Duodenal mucosa (tissue), 2 donors: Measurements from ENCODE around the gene ANKRD24.
"Not testable (repeated sequence)": the region's sequence is repeated elsewhere in the genome, so short reads cannot be mapped to it uniquely, and the experiment has no call there.

Source experiments
- H3K27ac ChIP-seq: one replicate; pipeline ENCODE4 v1.7.0; 2013; ENCODE audit warnings: low read depth, low read length
- H3K27me3 ChIP-seq, 2 donors: one replicate each; pipeline ENCODE4 v1.7.0; 2013; ENCODE audit warnings: low read length in 2 of 2, control low read depth in 1 of 2; ENCODE audit not compliant: insufficient read depth in 2 of 2, control insufficient read depth in 1 of 2
- H3K36me3 ChIP-seq, 2 donors: one replicate each; pipeline ENCODE4 v1.7.0; 2013; ENCODE audit warnings: low read length in 2 of 2, control low read depth in 1 of 2; ENCODE audit not compliant: insufficient read depth in 2 of 2, control insufficient read depth in 1 of 2
- H3K4me1 ChIP-seq, 2 donors: one replicate each; pipeline ENCODE4 v1.7.0; 2013; ENCODE audit warnings: low read length in 2 of 2, control low read depth in 1 of 2; ENCODE audit not compliant: insufficient read depth in 2 of 2, control insufficient read depth in 1 of 2
- H3K4me3 ChIP-seq, 2 donors: one replicate each; pipeline ENCODE4 v1.7.0; 2013; ENCODE audit warnings: low read length in 2 of 2, low read depth in 1 of 2
- H3K9ac ChIP-seq, 2 donors: one replicate each; pipeline ENCODE4 v1.7.0; 2013; ENCODE audit warnings: low read length in 2 of 2, low read depth in 1 of 2
- H3K9me3 ChIP-seq, 2 donors: one replicate each; pipeline ENCODE4 v1.7.0; 2013; ENCODE audit warnings: low read length in 2 of 2, control low read depth in 1 of 2; ENCODE audit not compliant: control insufficient read depth in 1 of 2

The ANKRD24 gene

GRCh38 chr19:4182084-4182810 lies at the start of gene ANKRD24, which contains the start of gene SIRT6:
ANKRD24 (plus strand) TSS chr19:4182689; CDS start chr19:4186426, 3,737 bp downstream.
SIRT6 (minus strand) TSS chr19:4182563; CDS start chr19:4182539, 24 bp downstream.
- H3K27ac ChIP-seq: peak within 1 kb of the TSS; percentile 53
- peak within 1 kb of the TSS; percentile 86 to 89 for H3K9ac ChIP-seq
- H3K4me1 ChIP-seq: peaks cover 12 to 26% of the 10 kb centered on the region in 2 donors
- peak within 1 kb of the TSS; percentile 90 to 97 for H3K4me3 ChIP-seq
- H3K27me3 ChIP-seq: no peaks in the 10 kb centered on the region
- no peaks in the 10 kb centered on the region for H3K9me3 ChIP-seq
- peaks cover 0 to 14% of the 10 kb centered on the region in 2 donors for H3K36me3 ChIP-seq

GRCh38 chr19:4134351-4134750 lies 48.1 kb upstream of the ANKRD24 start:
- no peaks in the 10 kb centered on the region for H3K27me3 ChIP-seq
- H3K9ac ChIP-seq: no peak overlapping the region
- no peaks in the 10 kb centered on the region for H3K9me3 ChIP-seq
- peaks cover 3 to 13% of the 10 kb centered on the region in 2 donors for H3K4me1 ChIP-seq
- H3K27ac ChIP-seq: no peak overlapping the region
- H3K4me3 ChIP-seq: no peak overlapping the region
- no peaks in the 10 kb centered on the region for H3K36me3 ChIP-seq

GRCh38 chr19:4135386-4135785 lies 47.1 kb upstream of the ANKRD24 start:
- H3K36me3 ChIP-seq, H3K4me3 ChIP-seq, H3K9me3 ChIP-seq, H3K27me3 ChIP-seq, H3K9ac ChIP-seq, H3K27ac ChIP-seq: not testable (repeated sequence)
- peaks cover 3 to 21% of the 10 kb centered on the region in 2 donors for H3K4me1 ChIP-seq

- Histone ChIP-seq H3K36me3 (no peaks in the 10 kb centered on the region), H3K27ac (peak overlapping the region; percentile 10), H3K9ac (no peak overlapping the region), H3K27me3 (no peaks in the 10 kb centered on the region), H3K4me3 (no peak overlapping the region), H3K4me1 (peaks cover 3 to 18% of the 10 kb centered on the region in 2 donors), H3K9me3 (no peaks in the 10 kb centered on the region)
Measured at GRCh38 chr19:4136680-4137088, 45.8 kb upstream of the ANKRD24 start.

- H3K9me3 ChIP-seq: no peaks in the 10 kb centered on the region
- peaks cover 6 to 18% of the 10 kb centered on the region in 2 donors for H3K4me1 ChIP-seq
- no peak overlapping the region for H3K27ac ChIP-seq
- H3K27me3 ChIP-seq: no peaks in the 10 kb centered on the region
- H3K4me3 ChIP-seq: no peak overlapping the region
- no peaks in the 10 kb centered on the region for H3K36me3 ChIP-seq
- H3K9ac ChIP-seq: no peak overlapping the region
Measured at GRCh38 chr19:4138445-4138844, 44.0 kb upstream of the ANKRD24 start.

DNA sequence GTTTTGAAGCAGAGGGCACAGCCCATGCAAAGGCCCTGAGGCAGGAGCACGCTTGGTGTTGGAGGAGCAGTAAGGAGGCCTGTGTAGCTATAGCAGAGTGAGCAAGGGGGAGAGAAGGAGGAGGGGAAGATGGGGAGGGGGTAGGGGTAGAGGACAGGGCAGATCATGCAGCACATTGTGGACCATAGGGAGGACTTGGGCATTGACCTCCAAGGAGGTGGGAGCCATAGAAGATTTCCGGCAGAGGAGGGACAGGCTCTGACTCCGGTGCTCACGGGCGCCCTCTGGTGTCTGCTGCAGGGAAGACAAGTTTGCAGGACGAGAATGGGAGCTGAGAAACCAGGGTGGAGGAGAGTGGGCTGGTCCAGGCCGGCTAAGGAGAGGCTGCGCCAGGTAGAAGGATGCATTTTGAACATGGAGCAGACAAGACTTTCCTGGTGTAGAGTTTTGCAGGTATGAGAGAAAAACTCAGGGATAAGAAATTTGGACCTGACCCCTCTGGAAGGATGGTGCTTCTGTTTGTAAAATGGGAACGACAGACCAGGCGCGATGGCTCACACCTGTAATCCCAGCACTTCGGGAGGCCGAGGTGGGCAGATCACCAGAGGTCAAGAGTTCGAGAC lies 42.8 kb upstream of the ANKRD24 start:
- Histone ChIP-seq H3K27me3 (no peaks in the 10 kb centered on the region), H3K9ac (peak overlapping the region in 1 of 2 donors; percentile 18), H3K4me3 (no peak overlapping the region), H3K36me3 (no peaks in the 10 kb centered on the region), H3K4me1 (peaks cover 11 to 18% of the 10 kb centered on the region in 2 donors), H3K27ac (no peak overlapping the region), H3K9me3 (no peaks in the 10 kb centered on the region)

- Histone ChIP-seq H3K9me3 (no peaks in the 10 kb centered on the region), H3K4me1 (peaks cover 11 to 18% of the 10 kb centered on the region in 2 donors), H3K4me3 (no peak overlapping the region), H3K36me3 (no peaks in the 10 kb centered on the region), H3K9ac (no peak overlapping the region), H3K27ac (no peak overlapping the region), H3K27me3 (no peaks in the 10 kb centered on the region)
Measured at GRCh38 chr19:4140237-4140711, 42.2 kb upstream of the ANKRD24 start.

- not testable (repeated sequence) for H3K9me3 ChIP-seq, H3K27ac ChIP-seq, H3K27me3 ChIP-seq, H3K9ac ChIP-seq, H3K36me3 ChIP-seq, H3K4me3 ChIP-seq
- peaks cover 12 to 13% of the 10 kb centered on the region in 2 donors for H3K4me1 ChIP-seq
Measured at GRCh38 chr19:4142916-4143315, 39.6 kb upstream of the ANKRD24 start.

DNA sequence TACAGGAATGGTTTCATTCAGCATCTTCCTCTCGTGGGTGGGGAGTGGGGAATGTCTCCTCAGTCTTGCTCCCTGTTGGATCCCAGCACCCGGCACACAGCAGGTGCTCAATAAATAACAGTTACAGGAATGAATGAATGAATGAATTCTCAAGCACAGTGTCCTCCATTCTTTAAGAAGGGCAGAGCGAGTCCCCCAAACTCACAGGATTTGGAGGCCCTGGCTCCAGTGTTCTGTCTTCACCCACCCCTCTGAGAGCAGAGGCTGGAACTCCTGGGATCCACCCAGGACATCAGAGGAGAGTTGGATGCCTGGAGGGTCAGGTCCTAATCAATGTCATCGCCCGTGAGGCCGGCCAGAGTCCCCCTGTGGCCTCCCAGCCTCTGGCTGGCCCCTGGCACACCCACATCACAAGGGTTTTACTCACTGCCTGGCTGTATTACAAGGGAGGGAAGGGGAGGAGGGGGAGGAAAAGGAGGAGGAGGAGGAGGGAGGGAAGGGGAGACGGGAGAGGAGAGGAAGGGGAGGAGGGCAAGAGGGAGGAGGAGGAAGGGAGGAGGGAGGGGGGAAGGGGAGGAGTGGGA lies 37.7 kb upstream of the ANKRD24 start:
- Histone ChIP-seq H3K36me3 (no peaks in the 10 kb centered on the region), H3K9me3 (no peaks in the 10 kb centered on the region), H3K4me3 (peak overlapping the region in 1 of 2 donors; percentile 19), H3K9ac (peak overlapping the region in 1 of 2 donors; percentile 32), H3K27ac (peak overlapping the region; percentile 53), H3K27me3 (no peaks in the 10 kb centered on the region), H3K4me1 (peaks cover 10 to 13% of the 10 kb centered on the region in 2 donors)
